Heart left ventricle (tissue), 16 donors: ENCODE data around the gene ALX3. TPM values are rescaled to one million over a fixed set of nuclear protein-coding genes. Genes with fewer than 3 reads are reported as not detected.

Source experiments
- ATAC-seq, 4 donors: fragments of 200-7000 bp; cut with Tn5 transposase; one replicate each; pipeline ENCODE4 v1.9.1; 2020 to 2022; ENCODE audit warnings: moderate library complexity in 4 of 4, mild to moderate bottlenecking in 3 of 4, moderate number of reproducible peaks in 1 of 4
- DNase-seq, 5 donors: peaks; one replicate each; pipeline ENCODE4 v3.0.0-alpha.2; 2020
- H3K27ac ChIP-seq, 12 donors: fragments of 200-600 bp; sonication (generic) in 4 of 12; one replicate each; pipeline versions ENCODE4 v1.5.0 to v1.8.0; 2016 to 2022; ENCODE audit warnings: mild to moderate bottlenecking in 2 of 12
- H3K27me3 ChIP-seq, 9 donors: fragments of 200-600 bp; sonication (generic) in 2 of 9; one replicate each; pipeline versions ENCODE4 v1.5.1 to v1.8.0; 2016 to 2022; ENCODE audit warnings: mild to moderate bottlenecking in 3 of 9
- H3K36me3 ChIP-seq, 9 donors: fragments of 200-600 bp; sonication (generic) in 2 of 9; one replicate each; pipeline versions ENCODE4 v1.5.0 to v1.8.0; 2018 to 2022; ENCODE audit warnings: mild to moderate bottlenecking in 2 of 9
- H3K4me1 ChIP-seq, 12 donors: fragments of 200-600 bp; sonication (generic) in 4 of 12; one replicate each; pipeline versions ENCODE4 v1.5.0 to v1.8.0; 2016 to 2022; ENCODE audit warnings: mild to moderate bottlenecking in 3 of 12
- H3K4me3 ChIP-seq, 12 donors: fragments of 200-600 bp; sonication (generic) in 4 of 12; one replicate each; pipeline versions ENCODE4 v1.5.0 to v1.8.0; 2017 to 2022; ENCODE audit warnings: mild to moderate bottlenecking in 9 of 12, moderate library complexity in 4 of 12
- H3K9me3 ChIP-seq, 12 donors: fragments of 200-600 bp; sonication (generic) in 4 of 12; one replicate each; pipeline versions ENCODE4 v1.5.0 to v1.8.0; 2016 to 2022; ENCODE audit warnings: mild to moderate bottlenecking in 1 of 12
- POLR2A ChIP-seq, 2 donors: fragments of 450-650 bp; IDR thresholded peaks; one replicate each; pipeline ENCODE4 v1.6.1; 2017; ENCODE audit warnings: antibody characterized with exemption in 2 of 2, mild to moderate bottlenecking in 2 of 2, moderate library complexity in 2 of 2
- WGBS, 4 donors: extraction: QIAGEN DNeasy Blood & Tissue Kit in 2 of 4; methylation state at CpG; one replicate each; pipeline versions ENCODE4 v1.1.5 to v1.1.7; 2013 to 2018; 5-methylcytosine and 5-hydroxymethylcytosine counted together
- intact Hi-C, 10 donors: fragments of 100-400 bp; cut with DNase I; formaldehyde crosslinking; loops; one replicate each; pipeline versions ENCODE4 v1.11.1 to v1.14.2; 2022
- polyA plus RNA-seq, 2 donors: library from polyadenylated mRNA; stranded (reverse); fragments of 200-250 nt; gene quantifications; one replicate each; pipeline ENCODE4 v1.2.3, GENCODE V29; 2013
- total RNA-seq, 9 donors: library from RNA; depleted of rRNA in 2 of 9; stranded (reverse); fragments of >200 nt in 2 of 9; fragmentation: NEBNext Ultra II Directional in 3 of 9; extraction: Animal tissue kit (Norgen Biotek cat#: 25700) in 3 of 9; gene quantifications; one replicate each; pipeline versions ENCODE4 v1.1.0 to v1.2.4, GENCODE V29; 2016 to 2023
- TF ChIP-seq, protein P1 (sequence below), 12 donors: fragments of 200-600 bp; sonication (generic) in 4 of 12; IDR thresholded peaks; one replicate each; pipeline versions ENCODE4 v1.5.0 to v1.8.0; 2018 to 2022; ENCODE audit warnings: antibody characterized with exemption in 12 of 12, mild to moderate bottlenecking in 5 of 12
- donor health status: ischemic (EF 13 %, LVEDD 7.1; RV severe dilation, severe dysfunction).
- donor health status: healthy with polysubstance abuse.
- donor health status: DM: no; HTN: yes; CAD: no.
- donor health status: DM: no; HTN: no; CAD: no.
- donor health status: ischemic (EF 25% LVEDD 6.9; RV normal size, moderate dysfunction).
- donor health status: ischemic (EF 25% LVEDD 5.7; RV mildly dilated, moderate dysfunction).
- donor health status: healthy.
- donor health status: DM: yes; HTN: yes; CAD: no.
- donor health status: ischemic (EF 35%, LVEDD 5.7; RV mildly dilated, moderate dysfunction).
- donor health status: nonischemic (EF 11% LVEDD 7.7; RV severe dilation, severe dysfunction).
- donor health status: DM: yes; HTN: yes; CAD: no.
- donor health status: PGD.
- donor health status: ischemic (EF 29% LVEDD 5.4; RV normal size, mild dysfunction).
- donor health status: nonischemic (EF 23%, LVEDD 6.1; RV moderate dilation, normal function).

The ALX3 gene
- total and polyA plus RNA-seq, 11 donors = not detected

DNA sequence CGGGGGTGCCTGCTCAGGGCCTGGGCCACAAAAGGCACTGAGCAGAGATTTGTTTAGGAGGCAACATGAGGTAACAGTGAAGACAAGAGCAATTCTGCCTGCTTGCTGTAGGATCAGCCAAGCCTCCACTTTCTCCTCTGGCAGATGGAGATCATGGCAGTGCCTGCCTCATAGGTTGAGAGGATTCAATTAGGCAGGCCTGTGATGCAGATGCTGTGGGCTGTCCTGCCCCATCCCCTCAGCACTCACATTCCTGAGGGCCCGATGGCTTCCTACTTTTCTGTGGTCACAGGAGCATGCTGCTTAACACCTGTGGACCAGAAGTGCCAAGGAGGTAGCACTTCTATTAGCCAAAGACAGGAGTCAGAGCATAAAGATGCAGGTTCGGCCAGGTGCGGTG lies 40.6 kb upstream of the ALX3 start:
- Histone ChIP-seq H3K36me3 (no peaks in the 10 kb centered on the region), H3K4me1 (no peaks in the 10 kb centered on the region), H3K9me3 (no peaks in the 10 kb centered on the region), H3K27me3 (peaks cover 0 to 17% (median 0%) of the 10 kb centered on the region in 9 donors), H3K27ac (no peak overlapping the region), H3K4me3 (no peak overlapping the region)
- 83 to 97% (median 94%) methylated on average over 4 of the region's 4 CpGs for WGBS, 4 donors
- ATAC-seq (no peak), DNase-seq (peak in 1 of 5 donors; percentile 14)
- intact Hi-C loops = loop anchor here in 1 of 10 donors (5.0 kb wide), 1 partner anchor 34 kb away; no protein-coding TSS in a partner anchor
- TF ChIP-seq, protein P1, sequence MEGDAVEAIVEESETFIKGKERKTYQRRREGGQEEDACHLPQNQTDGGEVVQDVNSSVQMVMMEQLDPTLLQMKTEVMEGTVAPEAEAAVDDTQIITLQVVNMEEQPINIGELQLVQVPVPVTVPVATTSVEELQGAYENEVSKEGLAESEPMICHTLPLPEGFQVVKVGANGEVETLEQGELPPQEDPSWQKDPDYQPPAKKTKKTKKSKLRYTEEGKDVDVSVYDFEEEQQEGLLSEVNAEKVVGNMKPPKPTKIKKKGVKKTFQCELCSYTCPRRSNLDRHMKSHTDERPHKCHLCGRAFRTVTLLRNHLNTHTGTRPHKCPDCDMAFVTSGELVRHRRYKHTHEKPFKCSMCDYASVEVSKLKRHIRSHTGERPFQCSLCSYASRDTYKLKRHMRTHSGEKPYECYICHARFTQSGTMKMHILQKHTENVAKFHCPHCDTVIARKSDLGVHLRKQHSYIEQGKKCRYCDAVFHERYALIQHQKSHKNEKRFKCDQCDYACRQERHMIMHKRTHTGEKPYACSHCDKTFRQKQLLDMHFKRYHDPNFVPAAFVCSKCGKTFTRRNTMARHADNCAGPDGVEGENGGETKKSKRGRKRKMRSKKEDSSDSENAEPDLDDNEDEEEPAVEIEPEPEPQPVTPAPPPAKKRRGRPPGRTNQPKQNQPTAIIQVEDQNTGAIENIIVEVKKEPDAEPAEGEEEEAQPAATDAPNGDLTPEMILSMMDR (IDR thresholded peaks at IDR 0.05) = no peak
- no peak for TF ChIP-seq POLR2A (IDR thresholded peaks at IDR 0.05)

DNA sequence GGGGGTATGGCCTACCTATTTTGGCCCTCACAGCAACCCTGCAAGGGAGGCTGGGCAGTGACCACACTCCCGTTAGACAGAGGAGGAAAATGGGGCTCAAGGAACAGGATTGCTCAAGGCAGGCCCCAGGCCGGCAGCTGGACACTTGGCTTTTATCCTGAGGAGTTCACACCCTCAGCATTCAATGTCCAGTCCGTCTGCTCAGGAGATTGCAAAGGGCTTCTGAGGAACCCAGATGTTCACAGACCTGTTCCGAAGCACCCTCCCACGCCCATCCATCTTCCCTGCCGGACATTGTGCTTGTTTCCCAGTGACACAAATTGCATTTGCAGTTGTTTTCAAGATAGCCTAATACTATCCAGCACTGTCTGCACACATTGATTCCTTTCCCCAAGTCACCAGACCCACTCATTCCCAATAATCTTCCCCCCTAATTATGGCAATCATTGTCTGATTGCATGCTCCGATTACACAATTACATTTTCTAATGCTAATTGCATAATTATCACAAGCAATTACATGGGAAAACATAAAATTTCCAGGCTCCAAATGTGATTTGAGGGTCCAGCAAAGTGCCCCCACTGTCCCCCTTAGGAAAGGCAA lies 37.5 kb upstream of the ALX3 start:
- no peaks in the 10 kb centered on the region for H3K36me3 ChIP-seq
- WGBS, 4 donors = 42 to 59% (median 52%) methylated on average over 7 of the region's 7 CpGs
- peaks cover 0 to 10% (median 0%) of the 10 kb centered on the region in 9 donors for H3K27me3 ChIP-seq
- intact Hi-C loops = loop anchor here in 7 of 10 donors (2.0 to 5.0 kb wide), 3 partner anchors 53 to 56 kb away; no protein-coding TSS in a partner anchor
- DNase-seq = peak in 3 of 5 donors; percentile 25 to 52 (median 25)
- no peak overlapping the region for H3K27ac ChIP-seq
- TF ChIP-seq, protein P1 (IDR thresholded peaks at IDR 0.05) = no peak
- no peak for TF ChIP-seq POLR2A (IDR thresholded peaks at IDR 0.05)
- peak in 2 of 4 donors; percentile 19 to 39 for ATAC-seq
- H3K4me3 ChIP-seq = no peak overlapping the region
- no peaks in the 10 kb centered on the region for H3K9me3 ChIP-seq
- H3K4me1 ChIP-seq = peaks cover 0 to under 1% (median 0%) of the 10 kb centered on the region in 12 donors

DNA sequence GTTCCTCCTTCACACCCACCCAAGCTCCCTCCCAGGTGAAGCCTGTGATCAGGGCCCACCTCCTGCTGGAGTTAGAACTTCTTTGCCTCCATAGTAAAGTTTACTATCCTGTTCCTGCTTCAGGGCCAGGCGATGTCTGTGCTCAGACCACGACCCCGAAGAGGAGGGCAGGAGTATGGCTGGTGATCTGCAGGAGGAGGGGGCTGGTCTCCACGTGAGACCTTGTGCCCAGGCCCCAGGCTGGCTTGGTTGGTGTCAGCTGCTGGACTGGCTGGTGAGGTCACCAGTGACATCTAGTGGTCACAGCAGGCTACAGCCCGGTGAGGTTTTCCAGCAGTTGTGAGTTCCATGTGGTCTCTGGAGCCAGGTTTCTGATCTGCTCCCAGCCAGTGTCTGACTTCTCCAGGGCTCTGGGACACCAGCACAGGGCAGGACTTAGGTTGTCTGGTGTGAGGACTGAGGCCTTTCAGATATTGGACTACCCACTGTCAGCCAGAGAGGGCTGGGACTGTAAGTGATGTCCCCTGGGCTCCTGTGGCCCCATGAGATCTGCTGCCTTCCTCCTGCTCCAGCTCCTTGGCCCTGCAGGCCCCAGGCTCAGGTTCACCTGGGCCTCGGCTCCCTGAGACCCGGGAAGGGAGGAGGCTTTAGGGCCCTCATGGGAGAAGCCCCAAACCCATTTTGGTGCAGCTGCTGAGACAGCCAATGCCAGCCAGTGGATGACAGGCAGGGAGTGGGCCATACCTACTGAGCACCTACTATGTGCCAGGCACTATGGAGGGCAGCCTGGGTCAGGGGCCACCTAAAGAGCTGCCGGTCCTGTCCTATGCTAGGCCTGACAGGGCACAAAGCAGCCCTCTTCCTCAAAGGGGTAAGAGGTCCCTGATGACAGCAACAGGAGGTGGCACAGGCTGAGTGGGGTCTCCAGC lies 35.8 kb upstream of the ALX3 start:
- peak; percentile 63 to 89 (median 84) for ATAC-seq
- H3K9me3 ChIP-seq = no peaks in the 10 kb centered on the region
- H3K36me3 ChIP-seq = no peaks in the 10 kb centered on the region
- no peak overlapping the region for H3K4me3 ChIP-seq
- no peak for TF ChIP-seq POLR2A (IDR thresholded peaks at IDR 0.05)
- TF ChIP-seq, protein P1 (IDR thresholded peaks at IDR 0.05) = peak; percentile 87 to 97 (median 91)
- 8 to 26% (median 21%) methylated on average over 4 to 8 of the region's 8 CpGs for WGBS, 4 donors
- H3K4me1 ChIP-seq = peaks cover 0 to 14% (median 2%) of the 10 kb centered on the region in 12 donors
- no peak overlapping the region for H3K27ac ChIP-seq
- peak; percentile 58 to 78 (median 65) for DNase-seq
- peaks cover 0 to 7% (median 0%) of the 10 kb centered on the region in 9 donors for H3K27me3 ChIP-seq
- intact Hi-C loops = loop anchor here in 9 of 10 donors (1.0 to 5.0 kb wide), 7 partner anchors 18 to 54 kb away; no protein-coding TSS in a partner anchor

DNA sequence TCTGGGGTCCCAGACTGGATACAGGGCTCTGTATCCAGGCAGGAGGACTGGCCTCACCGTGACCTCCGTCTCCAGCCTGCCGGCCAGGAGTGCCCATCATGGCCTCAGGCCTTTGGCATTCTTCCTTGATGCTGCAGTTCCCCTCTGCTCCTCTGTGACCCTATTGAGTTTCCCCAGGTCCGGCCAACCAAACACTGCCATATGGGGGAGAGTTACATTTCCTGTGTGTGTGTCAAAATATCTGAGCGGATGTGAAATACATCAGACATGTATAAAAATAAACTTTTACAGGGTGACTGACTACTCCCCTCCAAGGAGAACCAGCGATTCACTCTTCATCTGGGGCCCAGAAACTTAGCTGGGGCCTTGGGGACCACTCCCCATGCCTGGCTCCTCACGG lies 31.6 kb upstream of the ALX3 start:
- Histone ChIP-seq H3K27me3 (peaks cover 0 to 5% (median 0%) of the 10 kb centered on the region in 9 donors), H3K36me3 (no peaks in the 10 kb centered on the region), H3K27ac (no peak overlapping the region), H3K9me3 (no peaks in the 10 kb centered on the region), H3K4me1 (peaks cover 0 to 14% (median 2%) of the 10 kb centered on the region in 12 donors), H3K4me3 (no peak overlapping the region)
- TF ChIP-seq POLR2A (IDR thresholded peaks at IDR 0.05) = no peak
- ATAC-seq = no peak
- intact Hi-C loops = loop anchor here in 1 of 10 donors (5.0 kb wide), 1 partner anchor 50 kb away; no protein-coding TSS in a partner anchor
- DNase-seq = peak in 1 of 5 donors; percentile 26
- WGBS, 4 donors = 45 to 53% (median 51%) methylated on average over 7 of the region's 7 CpGs
